ENCODE results near the gene TUBB3.
A peak's percentile ranks its signal among the peaks of the same experiment; 100 is the strongest.
"Not testable (repeated sequence)": the region's sequence is repeated elsewhere in the genome, so short reads cannot be mapped to it uniquely, and the experiment has no call there.

Gene TUBB3

DNA sequence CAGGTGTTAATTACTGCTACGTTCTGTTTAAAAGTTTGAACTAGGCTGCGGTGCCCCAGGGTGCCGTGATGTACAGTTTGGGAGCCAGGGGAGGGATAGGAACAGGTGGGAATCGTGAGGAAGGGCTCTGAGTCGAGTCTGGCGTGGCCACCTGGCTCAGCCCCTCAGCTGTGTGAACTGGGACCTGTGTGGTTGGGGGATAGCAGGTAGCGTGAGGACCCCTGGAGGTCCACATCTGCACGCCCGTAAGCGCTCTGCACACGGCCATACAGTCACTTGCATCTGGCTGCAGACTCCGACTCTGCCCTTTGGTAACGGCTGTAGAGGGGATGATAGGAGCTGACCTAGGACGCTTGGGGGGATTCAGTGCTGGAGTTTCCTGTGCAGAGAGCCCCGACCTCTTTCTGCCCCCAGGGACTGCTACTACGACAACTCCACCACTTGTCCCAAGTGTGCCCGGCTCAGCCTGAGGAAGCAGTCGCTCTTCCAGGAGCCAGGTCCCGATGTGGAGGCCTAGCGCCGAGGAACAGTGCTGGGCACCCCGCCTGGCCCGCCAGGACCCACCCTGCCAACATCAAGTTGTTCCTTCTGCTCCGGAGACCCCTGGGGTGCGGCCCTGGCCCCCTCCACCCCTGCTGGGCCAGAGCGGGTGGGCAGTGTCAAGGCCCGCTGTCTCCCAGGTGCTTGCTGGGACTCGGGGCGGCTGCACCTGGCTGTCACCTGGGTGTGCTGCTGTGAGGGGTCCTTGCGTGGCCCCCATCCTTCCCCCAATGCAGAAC is 42.5 kb downstream of the TUBB3 start:
- no peak for DNase-seq (ENCODE audit: low spot score)

DNA sequence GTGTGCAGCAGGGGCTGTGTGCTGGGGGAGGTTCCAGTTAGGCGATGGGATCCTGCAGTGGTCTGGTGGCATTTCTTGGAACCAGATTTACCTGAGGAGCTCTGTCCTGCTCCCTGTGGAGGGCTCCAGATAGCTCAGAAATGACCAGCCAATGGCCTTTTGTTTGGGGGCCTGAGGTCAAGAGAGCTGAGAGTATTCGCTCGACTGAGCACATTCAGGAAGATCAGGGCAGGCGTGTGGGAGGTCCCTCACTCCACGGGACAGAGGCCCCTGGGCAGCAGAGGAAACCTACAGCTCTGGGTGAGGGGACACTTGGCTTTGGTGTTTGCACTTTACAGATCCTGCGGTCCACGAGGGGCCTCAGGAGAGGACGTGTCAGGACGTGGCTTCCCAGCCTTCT is 43.6 kb downstream of the TUBB3 start:
- no peak for DNase-seq (ENCODE audit: low spot score)

DNA sequence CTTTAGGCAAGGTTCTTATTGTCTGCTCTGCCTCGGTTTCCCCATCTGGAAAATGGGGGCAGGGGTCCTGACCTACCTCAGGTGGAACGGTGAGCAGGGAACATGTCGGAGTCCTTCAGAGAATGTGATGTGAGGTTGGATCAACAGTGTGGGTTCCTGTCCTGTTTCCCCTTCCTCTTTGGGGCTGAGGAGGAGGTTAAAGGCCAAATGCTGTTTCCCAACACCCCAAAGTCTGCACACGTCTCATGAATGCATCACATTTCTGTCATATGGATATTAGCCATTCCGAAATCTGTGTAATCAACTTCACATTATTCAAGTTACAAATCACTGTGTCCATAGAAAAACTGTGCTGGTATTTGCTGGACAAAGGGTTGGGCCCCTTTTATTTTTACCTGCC is 44.3 kb downstream of the TUBB3 start:
- not testable (repeated sequence) for DNase-seq (ENCODE audit: low spot score)

DNA sequence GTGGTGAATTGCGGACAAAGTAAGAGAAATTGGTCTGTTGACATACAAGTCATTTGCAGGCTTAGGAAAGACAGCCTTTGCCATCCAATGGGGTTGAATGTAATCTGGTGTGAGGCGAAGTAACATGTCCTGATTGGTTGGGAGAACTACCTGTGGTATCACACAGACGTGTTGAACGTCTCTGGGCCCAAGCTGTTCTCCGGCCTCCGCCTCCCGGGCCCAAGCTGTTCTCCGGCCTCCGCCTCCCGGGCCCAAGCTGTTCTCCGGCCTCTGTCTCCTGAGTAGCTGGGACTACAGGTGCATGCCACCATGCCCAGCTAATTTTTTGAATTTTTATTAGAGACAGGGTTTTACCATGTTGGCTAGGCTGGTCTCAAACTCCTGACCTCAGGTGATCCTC is 44.9 kb downstream of the TUBB3 start:
- not testable (repeated sequence) for DNase-seq (ENCODE audit: low spot score)

DNA sequence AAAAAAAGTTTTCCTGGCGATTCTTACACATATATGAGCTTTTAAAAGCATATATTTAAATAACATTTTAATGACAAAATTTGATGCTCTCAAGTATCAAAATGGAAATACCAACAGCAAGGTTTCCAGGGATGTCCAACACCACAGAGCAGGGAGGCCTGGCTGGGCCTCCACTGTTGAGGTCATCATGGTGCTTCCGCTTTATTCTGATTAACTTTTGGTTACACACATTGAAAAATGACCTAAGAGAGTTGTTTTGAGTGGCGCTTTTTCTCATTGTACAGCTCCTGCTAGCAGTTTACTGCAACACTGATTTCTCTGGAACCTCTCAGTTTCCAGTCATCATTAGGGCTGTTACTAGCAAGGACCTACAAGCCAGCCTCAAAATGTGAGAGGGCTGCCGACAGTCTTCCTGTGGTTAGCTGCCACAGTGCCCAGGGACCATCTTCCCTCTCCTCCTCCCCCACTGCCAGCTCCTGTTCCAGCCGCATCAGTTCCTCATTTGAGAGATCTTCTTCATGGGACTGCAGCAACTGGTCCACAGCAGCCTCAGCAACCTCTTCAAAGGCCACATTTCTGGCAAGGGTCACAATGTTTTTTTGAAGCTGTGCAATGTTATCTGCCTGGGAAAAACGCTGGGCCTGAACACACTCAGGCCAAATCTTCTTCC is 46.7 kb downstream of the TUBB3 start:
- DNase-seq (ENCODE audit: low spot score) = no peak

DNA sequence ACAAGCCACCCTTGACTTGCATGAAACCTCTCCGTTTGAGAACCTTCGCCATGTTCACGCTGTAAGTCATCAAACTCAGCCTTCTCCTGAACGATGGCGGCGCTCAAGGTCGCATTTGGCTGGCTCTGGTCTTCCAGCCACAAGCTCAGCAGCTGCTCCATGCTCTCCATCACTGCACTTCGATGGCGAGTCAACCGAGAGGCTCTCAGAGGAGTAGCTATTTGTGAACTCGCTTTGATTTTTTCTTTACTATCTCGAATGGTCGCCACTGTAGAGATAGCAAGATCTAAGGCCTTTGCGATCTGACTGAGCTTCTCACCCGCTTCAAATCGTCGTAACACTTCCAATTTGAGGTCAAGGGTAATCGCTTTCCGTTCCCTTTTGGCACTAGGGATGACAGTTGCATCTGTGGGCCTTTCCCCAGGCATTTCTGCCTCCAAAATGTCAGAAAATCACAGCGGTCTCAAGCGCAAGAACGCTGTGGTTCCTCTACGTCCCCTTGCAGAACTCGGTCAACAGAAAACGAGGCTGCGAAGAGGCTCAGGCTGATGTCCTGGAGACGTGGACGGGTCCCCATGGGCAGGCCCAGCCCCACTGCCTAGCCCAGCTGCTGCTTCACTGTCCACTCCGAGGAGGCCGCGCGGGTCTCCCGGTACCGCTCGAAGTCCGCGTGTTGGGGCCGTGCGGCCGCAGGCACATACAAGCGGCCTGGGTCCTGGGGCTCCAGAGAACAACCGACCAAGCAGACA is 48.5 kb downstream of the TUBB3 start:
- DNase-seq (ENCODE audit: low spot score) = no peak

DNA sequence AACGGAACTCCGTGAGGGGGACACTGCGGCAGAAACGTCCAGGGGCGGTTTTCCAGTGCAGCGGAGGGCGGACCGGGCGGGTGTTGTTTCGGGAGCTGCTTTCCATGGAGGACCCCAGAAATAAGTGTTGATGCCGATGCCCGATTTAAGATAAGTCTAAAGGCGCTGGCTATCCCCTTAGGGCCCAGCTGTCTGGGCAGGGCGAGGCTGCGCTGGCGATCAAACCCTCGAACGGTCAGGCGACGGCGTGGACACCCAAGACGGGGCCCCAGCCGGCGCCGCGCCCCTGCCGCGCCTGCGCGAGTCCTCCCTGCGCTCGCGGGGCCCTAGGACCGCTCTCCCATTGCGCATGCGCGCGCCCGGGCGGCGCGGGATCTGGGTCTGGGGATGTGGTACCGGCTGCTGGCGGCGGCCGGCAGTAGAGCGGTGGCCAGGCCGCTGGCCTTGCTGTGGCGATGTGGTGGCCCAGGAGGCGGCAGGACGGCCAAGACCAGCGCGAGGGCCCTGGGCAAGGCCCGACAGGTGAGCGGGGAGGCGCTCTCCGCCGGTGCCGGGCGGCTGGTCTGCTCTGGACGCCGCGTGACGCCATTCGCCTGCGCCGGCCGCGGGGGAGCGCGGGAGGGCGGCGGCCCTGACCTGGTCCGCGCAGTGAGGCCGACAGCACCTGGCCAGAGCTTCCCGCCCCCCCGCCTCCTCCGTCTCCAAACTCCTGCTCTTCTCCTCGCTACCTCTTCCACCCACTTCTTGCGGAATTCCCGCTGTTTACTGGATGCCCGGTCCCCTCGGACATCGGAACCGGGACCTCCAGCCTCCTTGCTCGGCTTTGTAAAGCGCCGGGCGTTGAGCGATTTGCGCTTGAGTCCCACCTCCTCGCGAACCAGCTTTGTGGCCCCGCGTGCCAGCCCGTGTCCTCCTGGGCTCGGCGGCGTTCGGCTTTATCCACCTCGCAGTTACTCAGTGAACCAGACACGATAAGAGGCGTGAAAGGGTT is 49.4 kb downstream of the TUBB3 start:
- peak; percentile 100 for DNase-seq (ENCODE audit: low spot score)

DNA sequence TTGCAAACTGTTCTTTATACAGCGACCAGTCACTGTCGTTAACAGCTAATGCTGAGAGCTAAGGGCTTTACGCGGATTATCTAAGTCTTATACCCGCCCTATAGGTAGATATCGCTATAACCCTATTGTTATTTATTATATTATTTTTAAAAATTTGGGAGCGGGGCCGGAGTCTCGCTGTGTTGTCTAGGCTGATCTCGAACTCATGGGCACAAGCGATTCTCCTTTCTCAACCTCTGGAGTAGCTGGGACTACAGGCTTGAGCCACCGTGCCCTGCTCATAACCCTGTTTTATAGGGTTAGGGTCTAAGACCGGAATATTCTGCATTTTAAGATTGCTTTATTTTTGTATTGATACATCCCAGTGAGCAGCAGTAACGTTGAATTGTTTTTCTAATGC is 50.1 kb downstream of the TUBB3 start:
- no peak for DNase-seq (ENCODE audit: low spot score)

DNA sequence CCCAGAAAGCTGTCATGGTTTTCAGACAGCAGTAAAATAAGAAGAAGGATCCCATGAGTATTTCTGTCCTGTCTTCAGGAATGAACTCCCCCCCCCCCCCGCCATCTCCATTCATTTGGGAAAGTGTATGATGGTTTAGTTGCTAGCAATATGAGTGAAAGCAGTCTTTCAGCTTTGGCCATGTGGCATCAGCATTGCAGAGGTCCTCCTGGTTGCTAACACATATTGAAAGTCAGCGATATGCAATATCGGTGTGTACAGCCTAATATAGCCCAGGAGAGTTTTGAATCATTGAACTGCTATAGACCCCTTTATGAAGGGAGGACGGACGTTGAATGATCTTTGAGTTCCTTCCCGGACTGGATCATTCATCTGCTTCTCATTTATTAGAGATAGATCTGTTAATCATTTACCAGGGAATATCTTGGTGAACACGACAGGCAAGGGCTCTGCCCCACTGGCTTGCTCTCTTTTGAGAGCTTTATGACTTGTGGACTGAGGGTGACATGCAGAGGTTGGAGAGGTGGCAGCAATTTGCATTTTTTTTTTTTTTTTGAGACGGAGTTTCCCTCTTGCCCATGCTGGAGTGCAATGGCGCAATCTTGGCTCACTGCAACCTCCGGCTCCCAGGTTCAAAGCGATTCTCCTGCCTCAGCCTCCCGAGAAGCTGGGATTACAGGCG is 50.7 kb downstream of the TUBB3 start:
- DNase-seq (ENCODE audit: low spot score) = no peak

DNA sequence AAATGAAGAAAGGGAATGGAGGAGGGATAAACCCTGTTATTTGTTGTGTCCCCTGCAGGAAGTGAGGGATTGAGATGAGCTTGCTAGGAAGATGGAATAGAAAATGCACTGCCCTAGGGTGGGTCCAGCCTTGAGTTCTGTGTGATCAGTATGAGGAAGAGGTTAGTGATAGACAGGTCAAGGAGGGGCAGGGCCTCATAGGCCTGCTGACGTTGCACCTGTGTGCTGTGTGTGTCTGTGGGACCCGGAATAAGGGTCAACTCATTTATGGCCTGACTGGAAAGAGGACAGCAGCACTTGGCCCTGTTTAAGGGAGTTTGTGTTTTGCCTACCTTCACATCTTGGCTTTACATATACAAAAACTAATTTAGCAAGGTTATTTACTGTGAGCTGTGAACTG is 51.7 kb downstream of the TUBB3 start:
- no peak for DNase-seq (ENCODE audit: low spot score)

DNA sequence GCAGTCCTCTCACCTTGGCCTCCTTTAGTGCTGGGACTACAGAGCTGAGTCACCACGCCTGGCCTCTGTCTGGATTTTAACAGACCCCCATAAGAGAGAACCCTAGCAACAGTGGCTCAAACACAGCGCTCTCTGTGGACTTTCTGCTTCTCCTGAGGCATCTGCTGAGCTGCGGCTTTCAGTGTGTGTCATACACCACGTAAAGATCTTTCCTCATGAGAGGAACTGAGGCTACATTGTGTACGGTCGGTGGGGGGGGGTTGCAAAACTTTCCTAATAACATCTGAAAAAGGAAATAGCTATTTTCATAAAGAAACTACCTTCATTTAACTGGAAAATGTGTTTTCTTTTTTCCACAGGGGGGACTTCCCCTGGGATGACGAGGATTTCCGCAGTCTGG is 58.3 kb downstream of the TUBB3 start:
- no peak for DNase-seq (ENCODE audit: low spot score)

DNA sequence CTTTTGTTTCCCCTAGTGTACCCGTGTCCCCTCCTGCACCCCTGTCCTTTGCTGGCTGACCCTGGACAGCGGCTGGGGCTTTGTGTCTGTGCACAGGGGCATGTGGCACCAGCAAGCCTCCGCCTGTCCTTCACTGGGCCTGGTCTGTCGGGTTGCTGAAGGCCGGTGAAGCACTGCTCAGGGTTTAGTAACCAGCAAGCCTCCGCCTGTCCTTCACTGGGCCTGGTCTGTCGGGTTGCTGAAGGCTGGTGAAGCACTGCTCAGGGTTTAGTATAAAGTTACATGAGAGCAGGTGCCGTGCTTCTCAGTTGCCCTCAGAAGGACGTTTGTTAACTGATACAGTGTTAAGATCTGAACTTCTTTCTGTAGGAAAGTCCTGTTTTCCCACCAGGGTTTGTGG is 59.2 kb downstream of the TUBB3 start:
- no peak for DNase-seq (ENCODE audit: low spot score)

DNA sequence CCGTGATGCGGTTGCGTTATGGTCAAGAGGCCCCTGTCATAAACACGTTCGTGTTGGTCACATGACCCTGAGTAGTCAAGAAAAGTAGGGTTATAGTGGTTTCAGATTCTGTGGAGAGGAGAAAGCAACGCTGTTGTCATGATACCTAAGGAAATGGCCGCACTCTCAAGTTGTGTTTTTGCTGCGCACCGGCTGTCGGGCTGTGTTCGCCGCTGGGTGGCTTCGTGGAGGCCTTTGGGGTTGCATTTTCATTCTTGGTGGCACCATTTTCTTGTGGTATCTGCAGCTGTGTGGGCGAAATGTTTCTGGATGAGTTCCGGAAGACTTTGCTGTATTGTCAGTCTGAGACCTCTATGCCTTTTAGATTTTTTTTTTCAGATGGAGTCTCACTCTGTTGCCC is 60.4 kb downstream of the TUBB3 start:
- no peak for DNase-seq (ENCODE audit: low spot score)

DNA sequence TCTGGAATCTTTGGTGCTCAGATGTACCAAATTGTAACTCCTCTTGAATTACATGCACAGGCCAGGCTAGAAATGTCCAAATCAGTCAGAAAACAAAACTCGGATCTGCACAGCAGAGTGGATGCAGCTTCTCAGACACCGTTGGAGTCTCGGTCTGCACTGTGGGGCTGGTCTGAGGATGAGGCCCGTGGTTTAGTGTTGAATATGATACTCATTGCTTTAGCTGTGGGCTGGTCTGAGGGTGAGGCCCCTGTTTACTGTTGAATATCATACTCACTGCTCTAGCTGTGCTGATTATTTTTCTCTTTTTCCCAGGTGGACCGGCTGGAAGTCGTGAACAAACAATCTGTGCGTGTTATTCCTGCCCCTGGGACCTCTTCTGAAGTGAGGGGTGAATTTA is 61.1 kb downstream of the TUBB3 start:
- DNase-seq (ENCODE audit: low spot score) = no peak

DNA sequence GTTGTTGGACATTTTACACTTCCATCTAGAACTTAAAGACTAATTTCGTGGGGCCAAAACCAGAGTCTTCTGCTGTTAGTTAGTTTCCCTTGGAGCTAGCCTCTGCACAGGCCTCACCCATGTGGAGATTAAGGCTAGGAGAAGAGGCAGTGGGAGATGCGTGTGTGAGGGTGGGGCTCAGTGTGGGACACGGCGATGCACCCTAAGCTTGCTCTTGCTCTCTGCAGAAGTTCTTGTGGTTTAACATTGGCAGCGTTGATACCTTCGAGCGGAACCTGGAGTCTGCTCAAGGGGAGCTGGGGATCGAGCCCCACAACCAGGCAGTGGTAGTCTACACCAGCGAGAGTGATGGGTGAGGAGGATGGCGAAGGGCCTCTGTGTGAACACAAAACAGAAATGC is 62.1 kb downstream of the TUBB3 start:
- DNase-seq (ENCODE audit: low spot score) = no peak

Measured in iPS-NIHi11 (cell line).